Fibroblast of lung (primary cell): ENCODE data around the gene TTLL7. TPM values are rescaled to one million over a fixed set of nuclear protein-coding genes. Genes with fewer than 3 reads are reported as not detected.

ENCODE experiments used
- DNase-seq, 2 donors: peaks; one replicate each; pipeline versions ENCODE4 v3.0.0 to v3.0.0-alpha.2; 2010; ENCODE audit warnings: low read depth in 2 of 2
- H2AFZ ChIP-seq: 2 replicates; pipeline ENCODE4 v1.5.1; 2012; ENCODE audit warnings: low read length, control low read depth, inconsistent platforms
- H3K27ac ChIP-seq: 2 replicates; pipeline ENCODE4 v1.5.1; 2011; ENCODE audit warnings: low read length, control low read depth; ENCODE audit not compliant: insufficient read depth
- H3K27me3 ChIP-seq: 2 replicates; pipeline ENCODE4 v1.5.1; 2011; ENCODE audit warnings: mild to moderate bottlenecking, low read length; ENCODE audit not compliant: control insufficient read depth, insufficient read depth
- H3K36me3 ChIP-seq: 2 replicates; pipeline ENCODE4 v1.5.1; 2011; ENCODE audit warnings: low read length; ENCODE audit not compliant: control insufficient read depth, insufficient read depth
- H3K4me1 ChIP-seq: 2 replicates; pipeline ENCODE4 v1.5.1; 2011; ENCODE audit warnings: low read length; ENCODE audit not compliant: control insufficient read depth, insufficient read depth; ENCODE audit errors: extremely low read depth
- H3K4me2 ChIP-seq: 2 replicates; pipeline ENCODE4 v1.5.1; 2011; ENCODE audit warnings: low read length, control low read depth; ENCODE audit not compliant: insufficient read depth; ENCODE audit errors: extremely low read depth
- H3K4me3 ChIP-seq, 4 experiments: fragments of 200-600 bp in 1 of 4; sonication (generic) in 1 of 4; replicated peaks in 1 of 4; 2 replicates each; pipeline ENCODE4 v1.5.1; 2011 to 2016; ENCODE audit warnings: low read length in 4 of 4, low read depth in 3 of 4, mild to moderate bottlenecking in 3 of 4, control low read depth in 2 of 4, inconsistent platforms in 1 of 4, mixed read lengths in 1 of 4; ENCODE audit not compliant: insufficient read depth in 1 of 4; ENCODE audit errors: control extremely low read depth in 1 of 4
- H3K79me2 ChIP-seq: 2 replicates; pipeline ENCODE4 v1.5.1; 2012; ENCODE audit warnings: mild to moderate bottlenecking, low read length, inconsistent platforms; ENCODE audit not compliant: control insufficient read depth, insufficient read depth
- H3K9ac ChIP-seq: 2 replicates; pipeline ENCODE4 v1.5.1; 2011; ENCODE audit warnings: mild to moderate bottlenecking, low read length, control low read depth; ENCODE audit not compliant: insufficient read depth
- H3K9me3 ChIP-seq: 2 replicates; pipeline ENCODE4 v1.5.1; 2012; ENCODE audit warnings: low read depth, low read length; ENCODE audit not compliant: control insufficient read depth, insufficient read depth
- H4K20me1 ChIP-seq: 2 replicates; pipeline ENCODE4 v1.5.1; 2011; ENCODE audit warnings: low read length; ENCODE audit not compliant: control insufficient read depth, insufficient read depth; ENCODE audit errors: extremely low read depth
- CTCF ChIP-seq, 2 donors: IDR thresholded peaks in 1 of 2; conservative IDR thresholded peaks in 1 of 2; 1 replicate in 1 of 2; 2 replicates in 1 of 2; pipeline ENCODE4 v1.5.1; 2011 to 2012; ENCODE audit warnings: low read length in 2 of 2, control low read depth in 1 of 2, inconsistent platforms in 1 of 2, low read depth in 1 of 2, mild to moderate bottlenecking in 1 of 2
- EZH2 ChIP-seq: IDR thresholded peaks from 2 replicates; pipeline ENCODE4 v1.5.1; 2012; ENCODE audit warnings: low read length, control low read depth, mild to moderate bottlenecking; ENCODE audit errors: missing control alignments
- polyA plus RNA-seq, 2 donors: library from polyadenylated mRNA; depleted of rRNA in 1 of 2; stranded (reverse) in 1 of 2; unstranded in 1 of 2; fragments of >200 nt; gene quantifications; 2 replicates each; pipeline ENCODE4 v1.2.1, GENCODE V29; 2011 to 2012; ENCODE audit warnings: missing spikeins in 1 of 2
- total RNA-seq: library from RNA; depleted of rRNA; stranded (reverse); fragments of >200 nt; gene quantifications from 2 replicates; pipeline ENCODE4 v1.2.1, GENCODE V29; 2014

The TTLL7 gene
- total and polyA plus RNA-seq, 2 donors (not counting 1 experiment from before 2014, with no cell fraction given) = 14.4 to 19.8 TPM

GRCh38 chr1:83928396-83928795 is 70.5 kb downstream of the TTLL7 start:
- Histone ChIP-seq H2AFZ (no peak overlapping the region), H3K9ac (no peak overlapping the region), H4K20me1 (no peaks in the 10 kb centered on the region), H3K4me1 (no peaks in the 10 kb centered on the region), H3K4me3 (no peak overlapping the region), H3K27me3 (no peaks in the 10 kb centered on the region), H3K9me3 (no peaks in the 10 kb centered on the region), H3K27ac (no peak overlapping the region), H3K36me3 (no peaks in the 10 kb centered on the region), H3K79me2 (no peaks in the 10 kb centered on the region), H3K4me2 (no peak overlapping the region)
- DNase-seq = peak in 1 of 2 donors; percentile 45
- TF ChIP-seq CTCF (conservative IDR thresholded peaks at IDR 0.05 in 1 of 2, IDR thresholded peaks at IDR 0.05 in 1 of 2; ENCODE audit: low read depth in 1 of 2, low read length in 2 of 2) (no peak), EZH2 (no peak)

GRCh38 chr1:83927701-83928100 is 71.2 kb downstream of the TTLL7 start:
- H3K4me3 ChIP-seq = no peak overlapping the region
- H3K4me1 ChIP-seq = no peaks in the 10 kb centered on the region
- no peak overlapping the region for H2AFZ ChIP-seq
- no peaks in the 10 kb centered on the region for H3K36me3 ChIP-seq
- H3K9ac ChIP-seq = no peak overlapping the region
- no peak overlapping the region for H3K27ac ChIP-seq
- no peaks in the 10 kb centered on the region for H3K9me3 ChIP-seq
- no peak for DNase-seq
- no peak for TF ChIP-seq EZH2
- no peak for TF ChIP-seq CTCF (conservative IDR thresholded peaks at IDR 0.05 in 1 of 2, IDR thresholded peaks at IDR 0.05 in 1 of 2; ENCODE audit: low read depth in 1 of 2, low read length in 2 of 2)
- no peaks in the 10 kb centered on the region for H4K20me1 ChIP-seq
- no peaks in the 10 kb centered on the region for H3K79me2 ChIP-seq
- H3K27me3 ChIP-seq = no peaks in the 10 kb centered on the region
- no peak overlapping the region for H3K4me2 ChIP-seq

GRCh38 chr1:83927061-83927460 is 71.9 kb downstream of the TTLL7 start:
- no peak overlapping the region for H2AFZ ChIP-seq
- no peaks in the 10 kb centered on the region for H3K36me3 ChIP-seq
- no peak overlapping the region for H3K4me2 ChIP-seq
- H3K4me1 ChIP-seq = no peaks in the 10 kb centered on the region
- no peaks in the 10 kb centered on the region for H3K9me3 ChIP-seq
- DNase-seq = no peak
- H3K79me2 ChIP-seq = no peaks in the 10 kb centered on the region
- no peak overlapping the region for H3K27ac ChIP-seq
- TF ChIP-seq EZH2 (no peak), CTCF (conservative IDR thresholded peaks at IDR 0.05 in 1 of 2, IDR thresholded peaks at IDR 0.05 in 1 of 2; ENCODE audit: low read depth in 1 of 2, low read length in 2 of 2) (no peak)
- H4K20me1 ChIP-seq = no peaks in the 10 kb centered on the region
- no peak overlapping the region for H3K4me3 ChIP-seq
- H3K9ac ChIP-seq = no peak overlapping the region
- no peaks in the 10 kb centered on the region for H3K27me3 ChIP-seq
